OCI-LY1 (cell line): ENCODE results near the gene KRTAP26-1.

ENCODE experiments used
- H2AFZ ChIP-seq: fragments of 200-600 bp; sonication (generic), shearing (Covaris generic); 2 replicates; pipeline ENCODE4 v1.6.0; 2014; ENCODE audit warnings: antibody characterized with exemption, mild to moderate bottlenecking, low read length
- H3F3A ChIP-seq: fragments of 200-600 bp; sonication (generic), shearing (Covaris generic); 2 replicates; pipeline ENCODE4 v1.6.0; 2014; ENCODE audit warnings: mild to moderate bottlenecking, antibody characterized with exemption, low read length, moderate library complexity; ENCODE audit not compliant: insufficient read depth
- H3K27ac ChIP-seq: fragments of 200-600 bp; sonication (generic); 2 replicates; pipeline ENCODE4 v1.5.1; 2014; ENCODE audit warnings: low read length, mixed run types, mild to moderate bottlenecking, low read depth; ENCODE audit not compliant: poor library complexity, severe bottlenecking
- H3K27me3 ChIP-seq: fragments of 200-600 bp; sonication (generic); 2 replicates; pipeline ENCODE4 v1.6.0; 2014; ENCODE audit warnings: antibody characterized with exemption, mild to moderate bottlenecking, low read length, moderate library complexity; ENCODE audit not compliant: insufficient read depth
- H3K36me3 ChIP-seq: fragments of 200-600 bp; sonication (generic); 2 replicates; pipeline ENCODE4 v1.6.1; 2014; ENCODE audit warnings: mild to moderate bottlenecking, antibody characterized with exemption, low read length, moderate library complexity, mixed read lengths; ENCODE audit not compliant: insufficient read depth
- H3K4me1 ChIP-seq: fragments of 200-600 bp; sonication (generic); 2 replicates; pipeline ENCODE4 v1.5.1; 2014; ENCODE audit warnings: mild to moderate bottlenecking, low read length, moderate library complexity; ENCODE audit not compliant: insufficient read depth, severe bottlenecking
- H3K4me2 ChIP-seq: fragments of 200-600 bp; sonication (generic), shearing (Covaris generic); 2 replicates; pipeline ENCODE4 v1.6.1; 2014; ENCODE audit warnings: low read length
- H3K4me3 ChIP-seq: fragments of 200-600 bp; sonication (generic); 2 replicates; pipeline ENCODE4 v1.5.1; 2014; ENCODE audit warnings: low read length, low read depth, mild to moderate bottlenecking, mixed read lengths; ENCODE audit not compliant: poor library complexity, severe bottlenecking
- H3K79me2 ChIP-seq: fragments of 200-600 bp; shearing (Covaris generic); 2 replicates; pipeline ENCODE4 v1.6.1; 2016; ENCODE audit warnings: mixed run types, low read length, mixed read lengths; ENCODE audit not compliant: insufficient read depth
- H3K9ac ChIP-seq: fragments of 200-600 bp; sonication (generic), shearing (Covaris generic); 2 replicates; pipeline ENCODE4 v1.6.1; 2014; ENCODE audit warnings: mild to moderate bottlenecking, low read length, mixed read lengths
- H3K9me2 ChIP-seq: fragments of 200-600 bp; sonication (generic), shearing (Covaris generic); 2 replicates; pipeline ENCODE4 v1.6.1; 2014; ENCODE audit warnings: low read depth, mild to moderate bottlenecking, low read length, mixed read lengths
- H3K9me3 ChIP-seq: fragments of 200-600 bp; shearing (Covaris generic); 2 replicates; pipeline ENCODE4 v1.6.1; 2014; ENCODE audit warnings: low read length, mixed read lengths
- H4K20me1 ChIP-seq: fragments of 200-600 bp; sonication (generic), shearing (Covaris generic); 2 replicates; pipeline ENCODE4 v1.6.0; 2016; ENCODE audit warnings: mild to moderate bottlenecking, low read length; ENCODE audit not compliant: insufficient read depth
- EZH2 ChIP-seq: fragments of 200-600 bp; sonication (generic), shearing (Covaris generic); IDR thresholded peaks from 2 replicates; pipeline ENCODE4 v1.8.0; 2017; ENCODE audit warnings: borderline replicate concordance, mixed run types, mild to moderate bottlenecking, antibody characterized with exemption, low read length, moderate library complexity, mixed read lengths
- TF ChIP-seq, protein P1 (sequence below): fragments of 200-600 bp; sonication (generic), shearing (Covaris generic); IDR thresholded peaks from 2 replicates; pipeline ENCODE4 v1.5.1; 2017; ENCODE audit warnings: mild to moderate bottlenecking, antibody characterized with exemption, low read length, moderate library complexity, mixed read lengths

Gene KRTAP26-1, protein sequence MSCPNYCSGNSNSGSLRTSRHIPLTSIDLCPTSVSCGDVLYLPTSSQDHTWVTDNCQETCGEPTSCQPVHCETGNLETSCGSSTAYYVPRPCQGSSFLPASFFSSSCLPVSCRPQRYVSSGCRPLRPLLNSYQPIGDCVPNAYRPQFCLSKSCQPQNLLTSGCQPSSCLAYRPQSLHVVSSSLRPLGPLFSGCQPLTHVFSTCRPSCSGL

DNA sequence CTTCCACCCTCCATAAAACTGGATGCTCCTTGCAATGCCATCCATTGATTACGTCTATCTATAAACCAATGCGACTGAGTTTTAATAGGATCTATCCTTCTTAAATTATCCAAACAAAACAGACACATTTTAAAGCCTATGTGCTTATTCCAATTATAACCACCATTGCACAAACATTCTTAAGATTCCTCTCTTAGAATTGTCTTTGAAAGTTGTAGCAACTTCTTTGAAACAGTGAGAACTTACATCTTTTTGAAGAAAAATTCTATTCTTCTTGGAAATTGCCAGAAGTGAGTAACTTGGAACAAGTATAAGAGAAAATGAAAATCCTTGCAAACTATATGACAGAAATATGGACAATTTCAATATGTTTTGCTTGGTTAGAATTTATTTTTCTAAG, at the start of gene KRTAP26-1:
Gene KRTAP26-1 (minus strand): TSS at position 101 of the 400 bp plus-strand sequence. CDS start 280 bp downstream, outside the sequence.
- TF ChIP-seq EZH2, result no peak
- TF ChIP-seq, protein P1, sequence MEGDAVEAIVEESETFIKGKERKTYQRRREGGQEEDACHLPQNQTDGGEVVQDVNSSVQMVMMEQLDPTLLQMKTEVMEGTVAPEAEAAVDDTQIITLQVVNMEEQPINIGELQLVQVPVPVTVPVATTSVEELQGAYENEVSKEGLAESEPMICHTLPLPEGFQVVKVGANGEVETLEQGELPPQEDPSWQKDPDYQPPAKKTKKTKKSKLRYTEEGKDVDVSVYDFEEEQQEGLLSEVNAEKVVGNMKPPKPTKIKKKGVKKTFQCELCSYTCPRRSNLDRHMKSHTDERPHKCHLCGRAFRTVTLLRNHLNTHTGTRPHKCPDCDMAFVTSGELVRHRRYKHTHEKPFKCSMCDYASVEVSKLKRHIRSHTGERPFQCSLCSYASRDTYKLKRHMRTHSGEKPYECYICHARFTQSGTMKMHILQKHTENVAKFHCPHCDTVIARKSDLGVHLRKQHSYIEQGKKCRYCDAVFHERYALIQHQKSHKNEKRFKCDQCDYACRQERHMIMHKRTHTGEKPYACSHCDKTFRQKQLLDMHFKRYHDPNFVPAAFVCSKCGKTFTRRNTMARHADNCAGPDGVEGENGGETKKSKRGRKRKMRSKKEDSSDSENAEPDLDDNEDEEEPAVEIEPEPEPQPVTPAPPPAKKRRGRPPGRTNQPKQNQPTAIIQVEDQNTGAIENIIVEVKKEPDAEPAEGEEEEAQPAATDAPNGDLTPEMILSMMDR, result no peak
- H3K9me2 ChIP-seq, result no peaks in the 10 kb centered on the region
- no peaks in the 10 kb centered on the region for H3K4me1 ChIP-seq
- no peaks in the 10 kb centered on the region for H3K36me3 ChIP-seq
- H3K79me2 ChIP-seq, result no peaks in the 10 kb centered on the region
- H3K4me3 ChIP-seq, result no peak within 1 kb of the TSS
- no peaks in the 10 kb centered on the region for H4K20me1 ChIP-seq
- no peaks in the 10 kb centered on the region for H3K27me3 ChIP-seq
- H3F3A ChIP-seq, result no peaks in the 10 kb centered on the region
- H3K9me3 ChIP-seq, result no peaks in the 10 kb centered on the region
- H3K9ac ChIP-seq, result no peak within 1 kb of the TSS
- H2AFZ ChIP-seq, result no peak within 1 kb of the TSS
- no peak within 1 kb of the TSS for H3K27ac ChIP-seq
- H3K4me2 ChIP-seq, result no peak within 1 kb of the TSS

DNA sequence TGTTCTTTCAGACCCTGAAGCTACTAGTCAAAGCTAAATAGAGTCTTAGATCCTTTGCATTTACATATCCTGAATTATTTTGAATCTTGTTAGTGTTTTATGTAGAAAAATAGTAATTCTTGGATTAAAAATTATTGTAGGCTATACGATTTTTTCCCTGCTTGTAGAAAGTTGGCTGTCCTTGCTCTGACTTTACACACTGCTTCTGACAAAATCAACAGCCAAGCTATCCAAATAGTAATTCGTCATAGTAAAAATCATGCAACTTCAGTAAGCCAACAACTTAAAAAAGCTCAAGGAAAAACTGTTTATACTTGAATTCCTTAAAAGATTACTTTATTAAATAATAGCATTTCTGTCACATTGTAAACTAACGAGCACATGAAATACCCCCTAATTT, 35.8 kb upstream of the KRTAP26-1 start:
- TF ChIP-seq, protein P1, result no peak
- no peak for TF ChIP-seq EZH2
- no peaks in the 10 kb centered on the region for H3K9me2 ChIP-seq
- H3K9ac ChIP-seq, result no peak overlapping the region
- no peak overlapping the region for H3K4me2 ChIP-seq
- no peaks in the 10 kb centered on the region for H3K79me2 ChIP-seq
- no peaks in the 10 kb centered on the region for H3F3A ChIP-seq
- H2AFZ ChIP-seq, result no peak overlapping the region
- H3K27me3 ChIP-seq, result no peaks in the 10 kb centered on the region
- H3K4me1 ChIP-seq, result no peaks in the 10 kb centered on the region
- H3K4me3 ChIP-seq, result no peak overlapping the region
- no peaks in the 10 kb centered on the region for H3K9me3 ChIP-seq
- H4K20me1 ChIP-seq, result no peaks in the 10 kb centered on the region
- H3K27ac ChIP-seq, result no peak overlapping the region
- no peaks in the 10 kb centered on the region for H3K36me3 ChIP-seq

DNA sequence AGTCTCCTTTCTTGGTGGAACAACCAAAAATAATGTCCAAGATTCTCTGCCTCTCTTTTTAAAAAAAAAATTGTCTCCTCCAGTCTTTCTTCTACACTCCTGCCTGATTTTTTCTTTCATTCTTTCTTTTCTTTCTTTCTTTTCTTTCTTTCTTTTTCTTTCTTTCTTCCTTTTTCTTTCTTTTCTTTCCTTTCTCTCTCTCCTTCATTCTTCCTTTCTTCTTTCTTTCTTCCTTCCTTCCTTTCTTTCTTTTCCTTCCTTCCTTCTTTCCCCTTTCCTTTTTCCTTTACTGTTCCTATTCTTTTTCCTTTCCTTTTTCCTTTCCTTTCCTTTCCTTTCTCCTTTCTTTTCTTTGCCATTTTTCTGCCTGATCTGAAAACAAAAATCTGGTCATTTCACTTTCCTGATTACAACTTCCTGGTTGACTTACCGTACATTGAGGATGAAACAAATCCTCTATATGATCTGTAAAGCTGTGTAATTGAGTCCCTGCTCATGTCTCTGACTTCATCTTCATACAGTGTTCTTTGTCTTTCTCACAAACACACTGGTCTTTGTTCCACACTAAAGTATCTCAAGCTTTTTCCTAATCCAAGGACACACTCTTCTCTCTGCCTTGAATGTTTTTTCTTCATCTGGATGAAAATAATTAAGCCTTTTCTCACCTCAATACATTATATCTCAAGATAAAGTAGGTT, 34.3 kb upstream of the KRTAP26-1 start:
- H3K27me3 ChIP-seq, result no peaks in the 10 kb centered on the region
- no peak overlapping the region for H3K9ac ChIP-seq
- no peaks in the 10 kb centered on the region for H3F3A ChIP-seq
- H3K9me3 ChIP-seq, result no peaks in the 10 kb centered on the region
- TF ChIP-seq, protein P1, result no peak
- no peak for TF ChIP-seq EZH2
- no peaks in the 10 kb centered on the region for H3K4me1 ChIP-seq
- no peaks in the 10 kb centered on the region for H3K79me2 ChIP-seq
- no peaks in the 10 kb centered on the region for H3K9me2 ChIP-seq
- no peak overlapping the region for H2AFZ ChIP-seq
- no peaks in the 10 kb centered on the region for H4K20me1 ChIP-seq
- H3K4me3 ChIP-seq, result no peak overlapping the region
- H3K27ac ChIP-seq, result no peak overlapping the region
- no peaks in the 10 kb centered on the region for H3K36me3 ChIP-seq
- H3K4me2 ChIP-seq, result no peak overlapping the region
